Esophagus (tissue), 2 donors: Measurements from ENCODE around the gene CABLES1. TPM values are rescaled to one million over a fixed set of nuclear protein-coding genes. Genes with fewer than 3 reads are reported as not detected.

ENCODE experiments used
- H3K27ac ChIP-seq, 2 donors: one replicate each; pipeline ENCODE4 v1.5.1; 2013; ENCODE audit warnings: low read depth in 2 of 2, mild to moderate bottlenecking in 2 of 2, inconsistent platforms in 1 of 2, low read length in 1 of 2, moderate library complexity in 1 of 2
- H3K27me3 ChIP-seq, 2 donors: one replicate each; pipeline ENCODE4 v1.6.1; 2013; ENCODE audit warnings: low read length in 2 of 2, control low read depth in 1 of 2, mild to moderate bottlenecking in 1 of 2; ENCODE audit not compliant: insufficient read depth in 2 of 2, control insufficient read depth in 1 of 2
- H3K36me3 ChIP-seq, 2 donors: one replicate each; pipeline ENCODE4 v1.6.1; 2013; ENCODE audit warnings: low read length in 1 of 2; ENCODE audit not compliant: control insufficient read depth in 2 of 2, insufficient read depth in 2 of 2
- H3K4me1 ChIP-seq, 2 donors: one replicate each; pipeline ENCODE4 v1.6.1; 2013; ENCODE audit warnings: low read length in 1 of 2; ENCODE audit not compliant: control insufficient read depth in 2 of 2, insufficient read depth in 2 of 2
- H3K4me3 ChIP-seq, 2 donors: one replicate each; pipeline ENCODE4 v1.5.1; 2013; ENCODE audit warnings: low read length in 2 of 2, mild to moderate bottlenecking in 2 of 2, low read depth in 1 of 2, moderate library complexity in 1 of 2
- H3K9me3 ChIP-seq, 2 donors: one replicate each; pipeline ENCODE4 v1.6.1; 2013; ENCODE audit warnings: mild to moderate bottlenecking in 2 of 2, low read depth in 1 of 2, low read length in 1 of 2, moderate library complexity in 1 of 2; ENCODE audit not compliant: control insufficient read depth in 2 of 2, insufficient read depth in 1 of 2
- WGBS, 2 donors: extraction: QIAGEN DNeasy Blood & Tissue Kit; methylation state at CpG; one replicate each; pipeline ENCODE4 v1.1.7; 2013; 5-methylcytosine and 5-hydroxymethylcytosine counted together
- polyA plus RNA-seq, 2 donors: library from polyadenylated mRNA; stranded (reverse); fragments of 200-250 nt; gene quantifications; one replicate each; pipeline ENCODE4 v1.2.3, GENCODE V29; 2013
- donor health status: healthy with polysubstance abuse.
- donor health status: Bipolar disorder and iron deficiency.

Gene CABLES1
- polyA plus RNA-seq, 2 donors: 3.8 to 10.0 TPM

- no peaks in the 10 kb centered on the region for H3K9me3 ChIP-seq
- no peaks in the 10 kb centered on the region for H3K27me3 ChIP-seq
- 78 to 84% methylated on average over 14 of the region's 14 CpGs for WGBS, 2 donors
- peaks cover 0 to 2% of the 10 kb centered on the region in 2 donors for H3K4me1 ChIP-seq
- no peak overlapping the region for H3K4me3 ChIP-seq
- H3K36me3 ChIP-seq: no peaks in the 10 kb centered on the region
- no peak overlapping the region for H3K27ac ChIP-seq
Observed at GRCh38 chr18:23307567-23308295, 172.4 kb downstream of the CABLES1 start.

Other genes starting within 250 kb of the CABLES1 start
- gene RBBP8, start 202.2 kb upstream of the CABLES1 start, polyA plus RNA-seq: 10 to 100 TPM; 34.5 to 49.3 TPM